ENCODE results near the gene CRIM1. TPM values are rescaled to one million over a fixed set of nuclear protein-coding genes. Genes with fewer than 3 reads are reported as not detected.

CRIM1 gene
- total and polyA plus RNA-seq, 2 donors (not counting 1 experiment from before 2014, with no cell fraction given): 364 to 661 TPM

- H3K79me2 ChIP-seq (ENCODE audit: control insufficient read depth, insufficient read depth, low read length): peaks cover 96% of the 10 kb centered on the region
- H3K27ac ChIP-seq (ENCODE audit: insufficient read depth, low read length): no peak overlapping the region
- TF ChIP-seq CTCF (conservative IDR thresholded peaks at IDR 0.05 in 1 of 2, IDR thresholded peaks at IDR 0.05 in 1 of 2; ENCODE audit: low read depth in 1 of 2, low read length in 2 of 2): no peak
- no peak for TF ChIP-seq EZH2 (IDR thresholded peaks at IDR 0.05; ENCODE audit: low read length, missing control alignments)
- no peak overlapping the region for H3K9ac ChIP-seq (ENCODE audit: insufficient read depth, low read length)
- peaks cover 1% of the 10 kb centered on the region for H3K36me3 ChIP-seq (ENCODE audit: control insufficient read depth, insufficient read depth, low read length)
- H3K27me3 ChIP-seq (ENCODE audit: control insufficient read depth, insufficient read depth, low read length): no peaks in the 10 kb centered on the region
- no peak overlapping the region for H3K4me2 ChIP-seq (ENCODE audit: extremely low read depth, insufficient read depth, low read length)
- no peak for DNase-seq (ENCODE audit: low read depth in 2 of 2)
- H2AFZ ChIP-seq (ENCODE audit: low read length): no peak overlapping the region
- H3K4me3 ChIP-seq (replicated peaks in 1 of 4; ENCODE audit: control extremely low read depth in 1 of 4, insufficient read depth in 1 of 4, low read depth in 3 of 4, low read length in 4 of 4): no peak overlapping the region
- no peaks in the 10 kb centered on the region for H3K9me3 ChIP-seq (ENCODE audit: control insufficient read depth, insufficient read depth, low read depth, low read length)
- peaks cover 8% of the 10 kb centered on the region for H4K20me1 ChIP-seq (ENCODE audit: control insufficient read depth, extremely low read depth, insufficient read depth, low read length)
- H3K4me1 ChIP-seq (ENCODE audit: control insufficient read depth, extremely low read depth, insufficient read depth, low read length): peaks cover 12% of the 10 kb centered on the region
These were observed 38.2 kb downstream of the CRIM1 start for GRCh38 chr2:36393738-36394256.

- H3K9me3 ChIP-seq (ENCODE audit: control insufficient read depth, insufficient read depth, low read depth, low read length): no peaks in the 10 kb centered on the region
- no peak overlapping the region for H2AFZ ChIP-seq (ENCODE audit: low read length)
- H4K20me1 ChIP-seq (ENCODE audit: control insufficient read depth, extremely low read depth, insufficient read depth, low read length): peaks cover 8% of the 10 kb centered on the region
- H3K27ac ChIP-seq (ENCODE audit: insufficient read depth, low read length): no peak overlapping the region
- H3K4me2 ChIP-seq (ENCODE audit: extremely low read depth, insufficient read depth, low read length): no peak overlapping the region
- H3K4me3 ChIP-seq (replicated peaks in 1 of 4; ENCODE audit: control extremely low read depth in 1 of 4, insufficient read depth in 1 of 4, low read depth in 3 of 4, low read length in 4 of 4): no peak overlapping the region
- no peak for DNase-seq (ENCODE audit: low read depth in 2 of 2)
- H3K4me1 ChIP-seq (ENCODE audit: control insufficient read depth, extremely low read depth, insufficient read depth, low read length): peaks cover 12% of the 10 kb centered on the region
- no peak for TF ChIP-seq CTCF (conservative IDR thresholded peaks at IDR 0.05 in 1 of 2, IDR thresholded peaks at IDR 0.05 in 1 of 2; ENCODE audit: low read depth in 1 of 2, low read length in 2 of 2)
- no peak for TF ChIP-seq EZH2 (IDR thresholded peaks at IDR 0.05; ENCODE audit: low read length, missing control alignments)
- peaks cover 96% of the 10 kb centered on the region for H3K79me2 ChIP-seq (ENCODE audit: control insufficient read depth, insufficient read depth, low read length)
- no peaks in the 10 kb centered on the region for H3K27me3 ChIP-seq (ENCODE audit: control insufficient read depth, insufficient read depth, low read length)
- H3K9ac ChIP-seq (ENCODE audit: insufficient read depth, low read length): no peak overlapping the region
- peaks cover 1% of the 10 kb centered on the region for H3K36me3 ChIP-seq (ENCODE audit: control insufficient read depth, insufficient read depth, low read length)
These were observed 39.2 kb downstream of the CRIM1 start for GRCh38 chr2:36394804-36395203.

GRCh38 chr2:36395866-36396265 lies 40.3 kb downstream of the CRIM1 start:
- Histone ChIP-seq H3K79me2 (ENCODE audit: control insufficient read depth, insufficient read depth, low read length) (peaks cover 96% of the 10 kb centered on the region), H3K9me3 (ENCODE audit: control insufficient read depth, insufficient read depth, low read depth, low read length) (no peaks in the 10 kb centered on the region), H3K27ac (ENCODE audit: insufficient read depth, low read length) (no peak overlapping the region), H3K9ac (ENCODE audit: insufficient read depth, low read length) (no peak overlapping the region), H2AFZ (ENCODE audit: low read length) (no peak overlapping the region), H3K4me1 (ENCODE audit: control insufficient read depth, extremely low read depth, insufficient read depth, low read length) (peaks cover 13% of the 10 kb centered on the region), H3K36me3 (ENCODE audit: control insufficient read depth, insufficient read depth, low read length) (no peaks in the 10 kb centered on the region), H3K4me3 (replicated peaks in 1 of 4; ENCODE audit: control extremely low read depth in 1 of 4, insufficient read depth in 1 of 4, low read depth in 3 of 4, low read length in 4 of 4) (no peak overlapping the region), H4K20me1 (ENCODE audit: control insufficient read depth, extremely low read depth, insufficient read depth, low read length) (peaks cover 8% of the 10 kb centered on the region), H3K4me2 (ENCODE audit: extremely low read depth, insufficient read depth, low read length) (no peak overlapping the region), H3K27me3 (ENCODE audit: control insufficient read depth, insufficient read depth, low read length) (no peaks in the 10 kb centered on the region)
- TF ChIP-seq EZH2 (IDR thresholded peaks at IDR 0.05; ENCODE audit: low read length, missing control alignments) (no peak), CTCF (conservative IDR thresholded peaks at IDR 0.05 in 1 of 2, IDR thresholded peaks at IDR 0.05 in 1 of 2; ENCODE audit: low read depth in 1 of 2, low read length in 2 of 2) (no peak)
- peak in 1 of 2 donors; percentile 66 for DNase-seq (ENCODE audit: low read depth in 2 of 2)

Measured in fibroblast of lung (primary cell).